Pons (tissue), 1 donor: ENCODE data around the gene HSPA6.
A peak's percentile ranks its signal among the peaks of the same experiment; 100 is the strongest.
"Not testable (repeated sequence)": the region's sequence is repeated elsewhere in the genome, so short reads cannot be mapped to it uniquely, and the experiment has no call there.

ENCODE experiments used
- DNase-seq: peaks from one replicate; pipeline ENCODE4 v3.0.0-alpha.2; 2016; ENCODE audit warnings: low spot score

The HSPA6 gene

DNA sequence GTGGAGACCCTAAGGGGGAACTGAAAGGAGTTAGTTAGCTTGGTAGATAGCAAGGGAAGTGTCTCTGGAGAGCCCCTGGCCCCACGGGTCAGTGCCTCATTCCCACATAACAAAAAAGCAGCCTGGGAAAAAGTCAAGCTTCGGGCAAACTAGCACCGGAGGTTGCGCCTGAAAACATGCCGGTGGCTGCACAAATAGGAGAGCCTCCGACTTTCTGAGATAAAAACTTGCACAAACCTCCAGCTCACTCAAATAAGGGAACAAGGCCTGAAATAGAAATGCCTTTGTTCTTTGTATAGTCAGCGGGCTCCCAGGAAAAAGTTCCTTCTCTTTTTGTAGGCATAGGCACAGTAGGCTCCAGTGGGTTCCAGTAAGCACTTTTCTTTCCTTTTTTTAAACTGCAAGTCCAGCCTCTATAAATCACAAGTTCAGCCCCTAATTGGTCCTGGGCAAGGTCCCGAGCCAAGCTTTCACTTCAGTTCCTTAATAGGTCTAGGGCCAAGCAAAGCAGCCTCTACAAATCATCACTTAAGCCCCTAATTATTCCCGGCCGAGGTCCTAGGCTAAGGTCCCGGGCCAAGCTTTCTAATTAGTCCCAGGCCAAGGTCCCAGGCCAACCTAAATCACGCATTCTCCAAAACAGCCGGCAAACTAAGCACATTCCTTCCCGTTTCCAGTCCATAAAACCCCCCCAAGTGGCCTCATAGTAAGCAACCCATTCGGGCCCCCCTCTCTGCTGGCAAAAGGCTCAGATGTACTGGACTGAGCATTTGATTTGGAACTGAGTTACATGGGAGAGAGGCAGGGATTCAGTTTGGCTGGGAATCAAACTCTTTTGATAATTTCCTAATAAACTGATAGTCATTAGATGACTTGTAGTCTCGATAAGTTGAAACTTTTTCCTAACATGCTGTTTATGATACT lies 8.6 kb downstream of the HSPA6 start:
- peak; percentile 90 for DNase-seq

- not testable (repeated sequence) for DNase-seq
Observed at GRCh38 chr1:161537068-161537669, 12.8 kb downstream of the HSPA6 start.

GRCh38 chr1:161538925-161539479 lies 14.7 kb downstream of the HSPA6 start:
- not testable (repeated sequence) for DNase-seq

DNA sequence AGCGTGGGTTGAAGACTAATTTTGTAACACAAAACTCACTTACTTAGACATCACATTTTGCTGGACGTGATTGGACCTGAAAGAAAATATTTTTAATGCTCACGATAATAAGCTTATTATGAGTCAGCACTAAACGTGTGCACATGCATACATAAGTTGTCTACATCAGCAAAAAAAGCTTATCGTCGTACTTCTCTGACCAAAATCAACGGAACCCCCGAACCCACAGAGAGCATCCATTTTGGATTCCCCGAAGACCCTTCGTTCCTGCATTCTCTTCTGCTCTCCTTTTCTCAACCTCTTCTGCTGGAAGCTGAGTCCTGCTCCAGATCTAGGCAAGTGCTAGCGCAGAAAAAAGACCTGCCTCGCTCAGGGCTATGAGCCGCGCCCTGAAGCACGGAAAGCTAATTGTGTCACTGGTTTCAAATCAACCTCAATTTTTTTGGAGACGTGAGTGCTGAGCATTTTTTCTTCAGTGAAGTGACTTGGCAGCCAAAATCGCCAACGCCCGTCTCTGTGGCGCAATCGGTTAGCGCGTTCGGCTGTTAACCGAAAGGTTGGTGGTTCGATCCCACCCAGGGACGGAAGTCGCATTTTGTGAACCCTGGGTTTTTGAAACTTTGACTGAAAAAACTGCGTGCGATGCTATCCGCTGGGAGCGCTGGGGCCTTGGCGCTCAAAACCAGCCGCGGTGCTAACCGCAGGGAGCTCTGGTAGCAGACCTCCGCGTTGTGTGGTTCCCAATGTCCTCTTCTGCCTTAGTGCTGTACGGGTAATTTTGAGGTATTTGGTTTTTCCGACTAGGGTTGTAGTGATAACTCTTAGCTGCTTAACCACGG lies 15.6 kb downstream of the HSPA6 start:
- peak; percentile 66 for DNase-seq

- DNase-seq: not testable (repeated sequence)
Observed at GRCh38 chr1:161540570-161540960, 16.2 kb downstream of the HSPA6 start.

- DNase-seq: not testable (repeated sequence)
Observed at GRCh38 chr1:161542091-161542559, 17.8 kb downstream of the HSPA6 start.

GRCh38 chr1:161543125-161543524 lies 18.8 kb downstream of the HSPA6 start:
- DNase-seq: not testable (repeated sequence)

- DNase-seq: not testable (repeated sequence)
Observed at GRCh38 chr1:161545005-161545731, 20.8 kb downstream of the HSPA6 start.

DNA sequence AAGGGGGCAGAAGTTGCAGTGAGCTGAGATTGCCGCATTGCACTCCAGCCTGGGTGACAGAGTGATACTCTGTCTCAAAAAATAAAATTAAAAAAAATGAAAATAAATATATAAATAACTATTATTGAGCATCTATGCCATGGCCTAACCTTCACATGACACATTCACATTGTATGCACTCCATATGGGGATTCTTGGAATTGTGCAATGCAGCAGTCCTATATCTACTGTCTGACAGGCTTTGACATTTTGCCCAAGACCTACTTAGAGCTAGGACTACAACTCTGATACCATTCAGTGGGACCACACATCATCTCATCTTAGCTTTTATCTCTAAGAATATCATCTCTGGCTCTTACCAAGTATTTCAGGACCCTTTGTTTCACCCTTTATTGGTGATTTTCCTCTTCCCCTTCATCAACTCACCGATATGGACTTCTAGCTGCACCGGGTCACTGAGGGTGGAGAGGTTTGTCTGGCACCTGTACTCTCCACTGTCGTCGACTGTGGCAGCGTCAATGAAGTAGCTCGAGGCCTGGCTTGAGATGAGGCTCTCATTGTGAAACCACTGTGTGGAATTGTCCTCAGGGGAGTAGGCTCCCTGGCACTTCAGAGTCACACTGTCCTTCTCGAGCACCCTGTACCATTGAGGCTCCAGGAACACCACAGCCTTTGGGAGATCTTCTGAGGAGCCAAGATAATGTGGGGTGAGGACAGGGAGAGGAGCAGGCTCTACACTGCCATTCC lies 23.8 kb downstream of the HSPA6 start:
- DNase-seq: not testable (repeated sequence)

GRCh38 chr1:161548749-161549406 lies 24.5 kb downstream of the HSPA6 start:
- DNase-seq: not testable (repeated sequence)

DNA sequence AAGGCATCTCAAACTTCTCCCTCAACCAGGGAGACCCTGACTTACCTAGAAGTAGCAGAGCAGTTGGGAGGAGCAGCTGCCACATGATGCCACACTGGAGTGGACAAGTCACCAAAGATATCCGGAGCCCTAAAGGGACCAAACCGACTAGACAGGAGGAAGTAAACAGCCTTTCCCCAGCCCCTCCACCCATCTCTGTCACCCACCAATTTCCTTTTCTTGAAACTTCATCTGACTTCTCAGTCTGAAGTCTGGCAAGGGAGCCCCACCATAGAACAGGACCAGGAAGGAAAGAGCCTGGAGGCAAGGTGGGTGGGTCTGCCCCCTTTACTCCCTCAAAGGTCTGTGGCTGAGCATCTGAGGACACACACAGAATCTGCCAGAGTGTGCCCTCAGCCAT lies 25.3 kb downstream of the HSPA6 start, which contains the start of gene FCGR3A:
Gene FCGR3A (minus strand): TSS at position 167 of the 400 bp plus-strand sequence. CDS start 82 bp downstream, at position 85.
- peak; percentile 60 for DNase-seq

- not testable (repeated sequence) for DNase-seq
Observed at GRCh38 chr1:161550942-161551341, 26.6 kb downstream of the HSPA6 start.

GRCh38 chr1:161553631-161554030 lies 29.3 kb downstream of the HSPA6 start:
- DNase-seq: not testable (repeated sequence)

DNA sequence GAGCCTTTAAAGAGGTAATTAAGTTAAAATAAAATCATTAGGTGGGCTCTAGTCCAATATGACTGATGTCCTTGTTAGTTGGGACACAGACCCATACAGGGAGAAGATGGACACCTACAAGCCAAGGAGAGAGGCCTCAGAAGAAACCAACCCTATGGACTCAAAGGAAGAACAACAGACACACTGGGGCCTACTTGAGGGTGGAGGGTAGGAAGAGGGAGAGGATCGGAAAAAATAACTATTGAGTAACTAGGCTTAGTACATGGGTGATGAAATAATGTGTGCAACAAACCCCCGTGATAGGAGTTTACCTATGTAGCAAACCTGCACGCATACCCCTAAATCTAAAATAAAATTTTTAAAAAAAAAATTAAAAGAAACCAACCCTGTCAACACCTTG lies 30.0 kb downstream of the HSPA6 start:
- DNase-seq: not testable (repeated sequence)

DNA sequence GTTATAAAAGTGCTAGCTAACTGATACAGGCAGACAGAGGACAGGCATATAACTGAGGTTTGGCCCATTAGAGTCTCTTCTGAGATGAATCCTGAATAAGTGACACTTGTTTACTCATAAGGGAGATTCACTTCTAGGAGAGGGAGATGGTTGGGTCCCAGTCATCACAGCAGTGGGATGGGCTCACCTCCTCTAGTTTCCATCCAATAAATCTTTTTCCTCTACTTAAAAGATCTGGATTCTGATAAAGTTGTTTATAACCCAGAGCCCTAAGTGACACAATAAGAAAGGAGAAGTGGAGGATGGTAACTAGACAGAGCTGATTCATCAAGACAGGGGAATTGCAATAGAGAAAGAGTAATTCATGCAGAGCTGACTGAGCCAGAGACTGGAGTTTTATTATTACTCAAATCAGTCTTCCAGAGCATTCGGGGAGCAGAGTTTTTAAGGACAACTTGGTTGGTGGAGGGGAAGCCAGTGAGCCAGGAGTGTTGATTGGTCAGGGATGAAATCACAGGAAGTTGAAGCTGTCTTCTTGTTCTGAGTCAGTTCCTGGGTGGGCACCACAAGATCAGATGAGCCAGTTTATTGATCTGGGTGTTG lies 30.6 kb downstream of the HSPA6 start:
- DNase-seq: not testable (repeated sequence)

GRCh38 chr1:161556143-161556542 lies 31.8 kb downstream of the HSPA6 start:
- not testable (repeated sequence) for DNase-seq

GRCh38 chr1:161556990-161557389 lies 32.6 kb downstream of the HSPA6 start:
- not testable (repeated sequence) for DNase-seq

DNA sequence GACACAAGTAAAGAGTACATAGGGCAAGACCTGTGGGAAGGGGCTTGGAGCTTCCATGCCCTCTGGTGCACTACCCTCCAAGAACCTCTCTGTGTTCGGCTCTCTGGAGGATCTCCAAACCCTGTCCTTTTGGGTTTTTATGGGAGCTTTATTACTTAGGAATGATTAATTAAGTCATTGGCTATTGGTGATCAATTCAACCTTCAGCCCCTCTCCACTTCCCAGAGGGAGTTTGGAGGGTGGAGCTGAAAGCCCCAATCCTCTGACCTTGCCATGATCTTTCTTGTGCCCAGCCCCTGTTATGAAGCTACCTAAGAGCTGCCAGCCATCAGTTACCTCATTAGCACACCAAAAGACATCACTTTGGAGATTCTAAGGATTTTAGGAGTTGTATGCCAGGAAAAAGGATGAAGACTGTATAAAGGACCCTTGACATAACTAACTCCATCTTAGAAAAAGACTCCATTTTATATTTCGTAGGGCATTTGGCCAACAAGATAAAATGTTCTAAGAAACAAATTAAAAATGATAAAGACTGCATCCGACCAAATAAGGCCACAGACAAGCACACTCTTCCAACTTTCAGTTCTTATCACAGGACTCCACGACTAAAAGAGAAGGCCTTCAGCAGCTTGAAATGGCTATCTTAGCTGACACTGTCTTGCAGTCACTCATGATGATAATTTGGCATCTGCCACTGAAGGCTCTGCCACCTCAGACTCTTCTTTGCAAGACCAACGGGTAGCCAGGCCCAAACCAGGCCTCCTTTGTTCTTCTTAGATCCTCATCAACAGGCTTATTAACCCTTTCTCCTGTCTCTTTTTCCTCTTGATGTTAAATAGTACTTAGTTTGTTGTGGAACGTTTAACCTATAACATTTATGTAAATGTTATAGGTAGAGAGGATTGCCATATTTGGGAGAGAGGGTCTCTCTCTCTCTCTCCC lies 33.4 kb downstream of the HSPA6 start:
- not testable (repeated sequence) for DNase-seq
